ENCODE data around the gene ATXN10.

- TF ChIP-seq CTCF (IDR thresholded peaks at IDR 0.05; ENCODE audit: low read length) (no peak), EZH2 (IDR thresholded peaks at IDR 0.05; ENCODE audit: borderline replicate concordance, low read length) (no peak)
Measured at GRCh38 chr22:45834241-45834640, 162.6 kb downstream of the ATXN10 start.

Data from OCI-LY1 (cell line).